SU-DHL-6 (cell line): ENCODE measurements around the gene KIAA2012.

Experiments
- H2AFZ ChIP-seq: fragments of 200-600 bp; sonication (generic); 2 replicates; pipeline ENCODE4 v1.6.1; 2014; ENCODE audit warnings: low read depth, mild to moderate bottlenecking, moderate library complexity, mixed read lengths, antibody characterized with exemption, low read length; ENCODE audit not compliant: severe bottlenecking
- H3F3A ChIP-seq: fragments of 200-600 bp; shearing (Covaris generic); 2 replicates; pipeline ENCODE4 v1.6.0; 2016; ENCODE audit warnings: antibody characterized with exemption, mild to moderate bottlenecking; ENCODE audit not compliant: insufficient read depth
- H3K27ac ChIP-seq: fragments of 200-600 bp; sonication (generic); 2 replicates; pipeline ENCODE4 v1.5.1; 2016; ENCODE audit warnings: low read depth, mild to moderate bottlenecking, low read length, moderate library complexity, mixed read lengths
- H3K27me3 ChIP-seq: fragments of 200-600 bp; sonication (generic), shearing (Covaris generic); 2 replicates; pipeline ENCODE4 v1.6.0; 2014; ENCODE audit warnings: mild to moderate bottlenecking, low read length
- H3K36me3 ChIP-seq: fragments of 200-600 bp; sonication (generic); 2 replicates; pipeline ENCODE4 v1.6.1; 2014; ENCODE audit warnings: mild to moderate bottlenecking, low read length, mixed read lengths
- H3K4me2 ChIP-seq: fragments of 300-600, 200-600 bp; shearing (Covaris generic), sonication (generic); 2 replicates; pipeline ENCODE4 v1.6.0; 2014; ENCODE audit warnings: low read length, low read depth, mild to moderate bottlenecking; ENCODE audit not compliant: poor library complexity, severe bottlenecking
- H3K4me3 ChIP-seq: fragments of 200-600 bp; sonication (generic); 2 replicates; pipeline ENCODE4 v1.5.1; 2014; ENCODE audit warnings: antibody characterized with exemption, low read length, mild to moderate bottlenecking, mixed read lengths; ENCODE audit not compliant: insufficient read depth, poor library complexity, severe bottlenecking
- H3K79me2 ChIP-seq: fragments of 200-600 bp; sonication (generic); 2 replicates; pipeline ENCODE4 v1.6.1; 2014; ENCODE audit warnings: mild to moderate bottlenecking, low read length, moderate library complexity; ENCODE audit not compliant: insufficient read depth
- H3K9ac ChIP-seq: fragments of 200-600 bp; sonication (generic); 2 replicates; pipeline ENCODE4 v1.7.0; 2014; ENCODE audit warnings: mild to moderate bottlenecking, low read length
- H3K9me2 ChIP-seq: fragments of 200-600 bp; sonication (generic); replicated peaks from 2 replicates; pipeline ENCODE4 v1.6.1; 2014; ENCODE audit warnings: low read length; ENCODE audit not compliant: insufficient read depth
- H3K9me3 ChIP-seq: fragments of 200-600 bp; sonication (generic); 2 replicates; pipeline ENCODE4 v1.6.1; 2014; ENCODE audit warnings: low read length, mixed read lengths; ENCODE audit not compliant: insufficient read depth
- H4K20me1 ChIP-seq: fragments of 200-600 bp; sonication (generic); 2 replicates; pipeline ENCODE4 v1.6.1; 2014; ENCODE audit warnings: low read depth, mild to moderate bottlenecking, antibody characterized with exemption, low read length, moderate library complexity, mixed read lengths
- CTCF ChIP-seq: fragments of 200-600 bp; sonication (generic); IDR thresholded peaks from one replicate; pipeline ENCODE4 v1.5.1; 2017; ENCODE audit warnings: antibody characterized with exemption, mild to moderate bottlenecking, low read length, moderate library complexity; ENCODE audit not compliant: insufficient read depth, poor library complexity, severe bottlenecking
- EZH2phosphoT487 ChIP-seq: fragments of 200-600 bp; sonication (generic), shearing (Covaris generic); conservative IDR thresholded peaks from 2 replicates; pipeline ENCODE4 v1.6.1; 2018; ENCODE audit warnings: mild to moderate bottlenecking, antibody characterized with exemption, low read length, moderate library complexity, mixed read lengths

Gene KIAA2012

GRCh38 chr2:202049092-202049728 lies 23.8 kb upstream of the KIAA2012 start:
- TF ChIP-seq CTCF, result no peak
- TF ChIP-seq EZH2phosphoT487, result no peak
- H3K9me2 ChIP-seq, result no peaks in the 10 kb centered on the region

GRCh38 chr2:202049840-202050239 lies 23.2 kb upstream of the KIAA2012 start:
- no peaks in the 10 kb centered on the region for H3F3A ChIP-seq
- no peak overlapping the region for H2AFZ ChIP-seq
- H4K20me1 ChIP-seq, result no peaks in the 10 kb centered on the region
- TF ChIP-seq CTCF (no peak), EZH2phosphoT487 (no peak)
- H3K4me2 ChIP-seq, result no peak overlapping the region
- no peak overlapping the region for H3K4me3 ChIP-seq
- no peaks in the 10 kb centered on the region for H3K9me3 ChIP-seq
- H3K36me3 ChIP-seq, result no peaks in the 10 kb centered on the region
- H3K79me2 ChIP-seq, result no peaks in the 10 kb centered on the region
- no peaks in the 10 kb centered on the region for H3K9me2 ChIP-seq
- H3K27ac ChIP-seq, result no peak overlapping the region
- H3K27me3 ChIP-seq, result no peaks in the 10 kb centered on the region
- no peak overlapping the region for H3K9ac ChIP-seq

More at GRCh38 chr2:202049092-202049728, 23.8 kb upstream of the KIAA2012 start:
- Histone ChIP-seq H4K20me1 (no peaks in the 10 kb centered on the region), H3F3A (no peaks in the 10 kb centered on the region), H3K27ac (no peak overlapping the region), H3K9me3 (no peaks in the 10 kb centered on the region), H3K4me3 (no peak overlapping the region), H3K4me2 (no peak overlapping the region), H2AFZ (no peak overlapping the region), H3K27me3 (no peaks in the 10 kb centered on the region), H3K36me3 (no peaks in the 10 kb centered on the region), H3K79me2 (no peaks in the 10 kb centered on the region), H3K9ac (no peak overlapping the region)

- no peaks in the 10 kb centered on the region for H3K79me2 ChIP-seq
- TF ChIP-seq EZH2phosphoT487, result no peak
- no peak for TF ChIP-seq CTCF
- H3K9me3 ChIP-seq, result no peaks in the 10 kb centered on the region
- no peak overlapping the region for H3K4me2 ChIP-seq
- H3K4me3 ChIP-seq, result no peak overlapping the region
- no peaks in the 10 kb centered on the region for H3K36me3 ChIP-seq
- H3K27ac ChIP-seq, result no peak overlapping the region
- no peak overlapping the region for H2AFZ ChIP-seq
- H3K9me2 ChIP-seq, result no peaks in the 10 kb centered on the region
- H3K27me3 ChIP-seq, result no peaks in the 10 kb centered on the region
- H3K9ac ChIP-seq, result no peak overlapping the region
- H3F3A ChIP-seq, result no peaks in the 10 kb centered on the region
- no peaks in the 10 kb centered on the region for H4K20me1 ChIP-seq
Measured at GRCh38 chr2:202050652-202051051, 22.4 kb upstream of the KIAA2012 start.
